Endodermal cell (in vitro differentiated cells): Measurements from ENCODE around the gene XPO6. TPM values are rescaled to one million over a fixed set of nuclear protein-coding genes. Genes with fewer than 3 reads are reported as not detected.

Source experiments
- DNase-seq: peaks from one replicate; pipeline ENCODE4 v3.0.0-alpha.2; 2017
- H3K27ac ChIP-seq: 2 replicates; pipeline ENCODE4 v1.5.1; 2013; ENCODE audit warnings: mild to moderate bottlenecking, low read depth, low read length, moderate library complexity
- H3K27me3 ChIP-seq: 2 replicates; pipeline ENCODE4 v1.6.1; 2013; ENCODE audit warnings: mild to moderate bottlenecking, low read length, moderate library complexity; ENCODE audit not compliant: insufficient read depth, control insufficient read depth, poor library complexity, severe bottlenecking
- H3K36me3 ChIP-seq: 2 replicates; pipeline ENCODE4 v1.7.0; 2013; ENCODE audit warnings: mild to moderate bottlenecking, low read length, moderate library complexity; ENCODE audit not compliant: control insufficient read depth, insufficient read depth
- H3K4me1 ChIP-seq: one replicate; pipeline ENCODE4 v1.7.0; 2013; ENCODE audit warnings: low read length; ENCODE audit not compliant: control insufficient read depth, insufficient read depth
- H3K4me3 ChIP-seq: 2 replicates; pipeline ENCODE4 v1.5.1; 2013; ENCODE audit warnings: mild to moderate bottlenecking, low read length, moderate library complexity
- H3K9ac ChIP-seq: 2 replicates; pipeline ENCODE4 v1.6.1; 2013; ENCODE audit warnings: mild to moderate bottlenecking, low read length, moderate library complexity; ENCODE audit not compliant: poor library complexity, severe bottlenecking; ENCODE audit errors: extremely low read depth
- H3K9me3 ChIP-seq: 2 replicates; pipeline ENCODE4 v1.6.1; 2013; ENCODE audit warnings: mild to moderate bottlenecking, low read length, moderate library complexity; ENCODE audit not compliant: control insufficient read depth
- H3K27ac Mint-ChIP-seq: 2 replicates; pipeline ENCODE4 v1.8.0; 2020; ENCODE audit warnings: mixed read lengths
- H3K27me3 Mint-ChIP-seq: 2 replicates; pipeline ENCODE4 v1.8.0; 2021; ENCODE audit warnings: mild to moderate bottlenecking, mixed read lengths; ENCODE audit not compliant: insufficient read depth
- H3K36me3 Mint-ChIP-seq: 2 replicates; pipeline ENCODE4 v1.8.0; 2020; ENCODE audit warnings: low read depth, mixed read lengths
- H3K4me1 Mint-ChIP-seq: 2 replicates; pipeline ENCODE4 v1.8.0; 2020; ENCODE audit warnings: mixed read lengths
- H3K4me3 Mint-ChIP-seq: 2 replicates; pipeline ENCODE4 v1.8.0; 2020; ENCODE audit warnings: mild to moderate bottlenecking, moderate library complexity, mixed read lengths
- H3K9me3 Mint-ChIP-seq: 2 replicates; pipeline ENCODE4 v1.8.0; 2020; ENCODE audit warnings: mild to moderate bottlenecking, mixed read lengths
- CTCF ChIP-seq: fragments of 200-600 bp; sonication (generic); conservative IDR thresholded peaks from 2 replicates; pipeline ENCODE4 v1.5.0; 2021; ENCODE audit warnings: antibody characterized with exemption, mild to moderate bottlenecking
- WGBS, 2 experiments: methylation state at CpG; one replicate each; pipeline versions ENCODE4 v1.1.5 to v1.1.7; 2013; ENCODE audit warnings: missing lambda C conversion rate in 2 of 2, mixed read lengths in 1 of 2; ENCODE audit not compliant: insufficient coverage in 1 of 2, insufficient read length in 1 of 2; 5-methylcytosine and 5-hydroxymethylcytosine counted together
- total RNA-seq, 2 donors: library from RNA; stranded (reverse); fragmentation: NEBNext Ultra II Directional in 1 of 2; extraction: Animal tissue kit (Norgen Biotek cat#: 25700) in 1 of 2; gene quantifications; 2 replicates in 1 of 2; 3 replicates in 1 of 2; pipeline ENCODE4 v1.2.1, GENCODE V29; 2021

Gene XPO6
- total RNA-seq, 2 donors from 2014 or later, result 84.7 to 92.4 TPM

DNA sequence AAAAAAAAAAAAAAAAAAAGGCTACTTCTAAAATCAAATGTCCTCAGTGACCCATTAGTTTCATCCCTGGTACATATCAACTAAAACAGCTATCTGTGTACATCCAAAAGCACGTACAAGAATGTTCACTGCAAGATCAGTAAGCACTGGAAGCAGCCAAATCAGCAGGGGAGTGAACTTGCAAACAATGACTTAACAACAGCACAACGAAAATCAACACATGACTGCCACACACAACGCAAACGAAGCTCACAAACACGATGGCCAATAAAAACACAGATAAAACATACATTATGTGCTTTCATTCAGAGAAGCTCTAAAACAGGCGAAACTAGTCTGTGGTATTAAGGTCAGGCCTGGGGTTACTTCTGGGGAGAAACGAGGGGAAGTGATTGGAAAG, 60.6 kb downstream of the XPO6 start:
- Mint-ChIP-seq H3K4me1 (peaks cover 24% of the 10 kb centered on the region), H3K4me3 (no peak overlapping the region), H3K27me3 (no peaks in the 10 kb centered on the region), H3K9me3 (no peaks in the 10 kb centered on the region), H3K36me3 (peaks cover 43% of the 10 kb centered on the region), H3K27ac (peak overlapping the region; percentile 4)
- no peak for TF ChIP-seq CTCF
- no peaks in the 10 kb centered on the region for H3K27me3 ChIP-seq
- H3K4me3 ChIP-seq, result no peak overlapping the region
- no peak overlapping the region for H3K9ac ChIP-seq
- H3K4me1 ChIP-seq, result peaks cover 8% of the 10 kb centered on the region
- no peaks in the 10 kb centered on the region for H3K9me3 ChIP-seq
- WGBS, 2 experiments, result 86 to 90% methylated on average over 5 to 7 of the region's 7 CpGs
- no peak overlapping the region for H3K27ac ChIP-seq
- DNase-seq, result no peak
- H3K36me3 ChIP-seq, result peaks cover 49% of the 10 kb centered on the region

DNA sequence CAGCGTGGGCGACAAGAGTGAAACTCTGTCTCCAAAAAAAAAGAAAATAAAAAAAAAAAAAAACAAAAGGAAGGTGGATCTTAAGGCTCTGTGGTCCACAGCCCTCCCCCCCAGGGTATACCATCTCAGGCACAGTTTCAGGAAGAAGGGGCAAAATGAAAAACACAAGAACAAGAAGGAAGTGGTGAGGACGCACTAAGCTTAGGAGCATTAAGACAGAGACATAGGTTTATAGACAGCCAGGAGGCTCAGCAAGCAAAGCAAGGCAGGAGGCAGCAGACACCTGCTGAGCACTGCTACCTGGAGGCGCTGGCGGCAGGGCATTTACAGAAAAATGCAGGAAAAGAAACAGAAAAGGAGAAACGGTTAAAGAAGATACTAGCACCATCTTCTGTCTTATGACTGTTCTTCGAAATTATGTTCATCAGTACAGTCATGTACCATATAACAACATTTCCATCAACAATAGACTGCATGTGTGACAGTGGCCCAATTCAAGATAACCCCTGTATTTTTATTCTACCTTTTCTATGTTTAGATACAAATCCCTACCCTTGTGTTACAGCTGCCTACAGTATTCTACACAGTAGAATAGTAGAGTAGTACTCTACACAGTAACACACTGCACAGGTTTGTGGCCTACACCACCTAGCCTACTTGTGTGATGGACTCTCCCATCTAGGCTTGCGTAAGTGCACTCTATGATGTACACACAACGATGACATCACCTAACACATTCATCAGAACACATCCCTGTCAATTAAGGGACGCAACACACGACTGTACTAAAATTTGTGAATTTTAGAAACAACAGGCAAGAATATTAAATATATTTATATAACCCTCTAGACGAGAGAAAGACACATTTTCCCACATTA, 62.5 kb downstream of the XPO6 start:
- Mint-ChIP-seq H3K4me3 (no peak overlapping the region), H3K27ac (no peak overlapping the region), H3K27me3 (no peaks in the 10 kb centered on the region), H3K9me3 (no peaks in the 10 kb centered on the region), H3K36me3 (peaks cover 41% of the 10 kb centered on the region), H3K4me1 (peaks cover 31% of the 10 kb centered on the region)
- 93 to 98% methylated on average over 7 to 9 of the region's 12 CpGs for WGBS, 2 experiments
- Histone ChIP-seq H3K9ac (no peak overlapping the region), H3K4me1 (peaks cover 10% of the 10 kb centered on the region), H3K27me3 (no peaks in the 10 kb centered on the region), H3K36me3 (peaks cover 48% of the 10 kb centered on the region), H3K4me3 (no peak overlapping the region), H3K27ac (no peak overlapping the region), H3K9me3 (no peaks in the 10 kb centered on the region)
- no peak for DNase-seq
- TF ChIP-seq CTCF, result no peak

GRCh38 chr16:28146536-28146935, 65.2 kb downstream of the XPO6 start:
- Mint-ChIP-seq H3K4me1 (peaks cover 31% of the 10 kb centered on the region), H3K36me3 (peaks cover 45% of the 10 kb centered on the region), H3K4me3 (no peak overlapping the region), H3K27me3 (no peaks in the 10 kb centered on the region), H3K9me3 (no peaks in the 10 kb centered on the region), H3K27ac (no peak overlapping the region)
- Histone ChIP-seq H3K9ac (no peak overlapping the region), H3K27ac (no peak overlapping the region), H3K9me3 (no peaks in the 10 kb centered on the region), H3K27me3 (no peaks in the 10 kb centered on the region), H3K4me1 (peaks cover 10% of the 10 kb centered on the region), H3K4me3 (no peak overlapping the region), H3K36me3 (peaks cover 54% of the 10 kb centered on the region)
- peak; percentile 71 for DNase-seq
- TF ChIP-seq CTCF, result no peak
- 43 to 65% methylated on average over 2 to 3 of the region's 3 CpGs for WGBS, 2 experiments
